GM21786 (cell line): ENCODE results near the gene BSPRY.
"Not testable (repeated sequence)": the region's sequence is repeated elsewhere in the genome, so short reads cannot be mapped to it uniquely, and the experiment has no call there.

Experiments
- ATAC-seq: cut with Tn5 transposase; IDR thresholded peaks from one replicate; pipeline ENCODE4 v1.9.1; 2021; ENCODE audit not compliant: unreplicated experiment

Gene BSPRY

DNA sequence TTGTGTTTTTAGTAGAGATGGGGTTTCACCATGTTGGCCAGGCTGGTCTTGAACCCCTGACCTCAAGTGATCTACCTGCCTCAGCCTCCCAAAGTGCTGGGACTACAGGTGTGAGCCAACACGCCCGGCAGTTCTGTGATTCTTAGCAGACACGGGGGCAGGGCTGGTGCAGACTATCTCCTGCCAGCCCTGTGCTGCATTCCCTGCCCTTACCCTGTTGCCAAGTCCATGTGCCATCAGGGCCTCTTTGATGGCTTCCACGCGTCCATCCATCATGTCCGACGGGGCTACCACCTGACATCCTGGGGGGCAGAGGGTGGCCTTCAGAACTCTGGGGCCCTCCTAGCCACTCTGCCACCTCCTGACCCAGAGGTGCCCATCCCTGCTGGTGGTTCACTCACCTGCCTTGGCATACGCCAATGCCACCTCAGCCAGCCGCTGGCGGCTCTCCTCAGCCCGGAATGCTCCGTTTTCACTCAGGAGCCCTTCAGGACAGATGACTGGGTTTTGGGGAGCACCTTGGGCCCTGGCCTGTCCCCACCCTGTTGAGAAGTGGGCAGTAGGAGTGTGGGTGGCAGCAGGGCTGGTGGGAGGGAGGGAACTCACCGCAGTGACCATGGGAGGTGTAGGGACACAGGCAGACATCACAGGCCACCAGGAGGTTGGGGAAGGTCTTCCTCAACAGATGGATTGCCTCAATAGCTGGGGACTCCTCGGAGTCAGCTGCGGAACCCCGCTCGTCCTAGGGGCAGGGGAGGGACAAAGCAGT lies 41.0 kb downstream of the BSPRY start:
- no peak for ATAC-seq

DNA sequence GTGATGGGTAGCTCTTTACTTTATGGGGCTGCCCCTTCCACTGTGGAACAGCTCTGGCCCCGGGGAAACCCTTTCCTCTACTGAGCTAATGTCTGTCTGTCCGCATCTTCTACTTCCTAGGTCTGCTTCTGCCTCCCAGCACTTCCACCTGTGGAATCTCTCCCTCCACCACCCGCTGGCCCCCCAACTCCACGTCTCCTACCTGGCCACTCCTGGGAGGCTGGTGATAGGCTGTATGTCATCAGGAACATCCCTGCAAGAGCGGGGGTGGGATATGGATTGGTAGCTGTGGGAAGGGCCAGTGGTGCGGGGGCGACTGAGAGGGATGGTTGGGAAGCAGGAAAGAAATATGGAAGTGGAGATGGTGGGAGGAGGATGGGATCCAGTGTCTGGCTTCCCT lies 42.6 kb downstream of the BSPRY start:
- no peak for ATAC-seq

DNA sequence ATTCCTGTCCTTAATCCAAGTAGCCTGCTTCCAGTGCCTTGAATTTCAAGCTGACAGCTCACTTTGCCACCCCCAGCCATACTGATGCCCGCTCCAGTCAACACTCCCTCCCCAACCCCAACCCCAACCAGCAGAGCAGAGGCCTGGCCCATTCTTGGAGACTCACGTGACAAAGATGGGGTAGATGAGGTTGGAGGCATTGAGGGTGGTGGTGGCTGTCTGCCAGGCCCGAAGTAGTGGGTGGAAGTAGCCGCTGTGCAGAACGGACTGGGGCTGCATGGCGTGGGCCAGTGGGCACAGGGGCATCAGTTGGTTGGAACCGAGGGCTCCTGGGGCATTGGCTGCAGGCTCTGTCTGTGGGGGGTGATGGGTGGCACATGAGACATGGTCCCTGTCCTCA lies 43.9 kb downstream of the BSPRY start:
- ATAC-seq: no peak

DNA sequence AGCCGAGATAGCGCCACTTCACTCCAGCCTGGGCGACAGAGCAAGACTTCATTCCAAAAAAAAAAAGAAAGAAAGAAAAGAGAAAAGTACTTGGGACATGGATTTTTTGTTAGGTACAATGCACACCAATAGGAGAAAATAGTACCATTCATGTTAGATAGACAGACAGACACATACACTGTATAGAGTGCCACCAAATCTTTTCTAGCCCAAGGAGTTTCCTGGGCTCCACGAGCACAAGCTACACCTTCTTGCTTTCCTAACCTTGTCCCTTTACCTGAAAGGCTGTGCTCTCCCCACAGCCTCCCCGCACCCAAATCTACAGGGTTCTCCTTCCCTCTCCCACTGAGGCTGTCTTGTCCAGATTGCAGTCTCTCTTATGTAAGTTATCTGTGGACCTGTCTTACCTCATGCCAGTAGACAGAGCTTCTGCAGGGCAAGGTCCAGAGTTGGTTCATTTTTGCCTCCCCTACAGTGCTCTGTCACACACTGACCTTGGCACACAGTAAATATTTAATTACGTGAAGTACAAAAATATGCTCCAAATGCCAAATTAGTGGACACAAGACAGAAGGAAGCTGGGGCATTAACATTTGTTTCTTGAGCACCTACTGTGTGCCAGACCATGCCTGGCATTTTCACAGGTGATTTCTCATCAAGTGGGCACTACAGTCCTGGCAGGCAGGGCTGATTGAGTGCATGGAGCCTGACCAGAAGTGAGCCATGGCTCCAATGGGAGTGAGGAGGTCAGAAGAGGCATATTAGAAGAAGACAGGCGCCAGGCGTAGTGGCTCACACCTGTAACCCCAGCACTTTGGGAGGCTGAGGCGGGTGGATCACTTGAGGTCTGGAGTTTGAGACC lies 45.9 kb downstream of the BSPRY start:
- ATAC-seq: no peak

DNA sequence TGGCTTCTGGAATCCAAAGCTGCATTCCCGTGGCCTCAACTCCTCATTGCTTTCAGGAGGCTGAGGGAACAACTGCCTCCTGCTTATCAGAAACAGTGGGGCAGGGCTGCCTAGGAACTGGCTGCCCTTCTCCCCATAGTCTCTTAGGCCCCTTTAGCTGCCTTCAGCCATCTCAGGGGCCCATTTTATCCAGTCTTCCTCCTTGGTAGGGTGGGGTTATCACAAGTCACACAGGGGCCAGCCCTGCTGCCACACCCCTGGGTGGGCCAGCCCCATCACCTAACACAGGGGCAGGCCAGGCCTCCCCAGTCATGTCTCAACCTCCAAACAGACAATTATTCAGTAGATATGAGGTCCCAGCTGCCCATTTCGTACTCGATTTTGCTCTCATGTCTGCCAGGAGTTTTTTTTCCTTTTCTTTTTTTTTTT lies 47.9 kb downstream of the BSPRY start:
- no peak for ATAC-seq

DNA sequence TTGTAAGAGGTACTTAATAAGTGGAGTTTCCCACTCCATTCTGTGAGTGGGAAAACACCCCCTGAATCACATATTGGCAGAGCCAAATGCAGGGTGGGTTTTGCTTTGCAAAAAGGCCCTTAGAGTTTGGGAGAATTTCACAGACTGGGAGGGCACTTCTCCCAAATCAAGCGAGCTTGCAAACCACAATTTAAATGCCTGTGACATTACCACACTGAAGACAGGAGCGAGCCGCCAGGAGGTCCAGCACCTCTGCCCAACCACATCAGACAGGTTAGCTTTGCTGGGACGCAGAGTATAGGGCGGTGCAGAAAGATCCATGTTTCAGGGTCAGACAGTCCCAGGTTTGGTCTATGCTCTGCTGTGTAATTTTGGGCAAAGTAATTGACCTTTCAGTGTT lies 49.5 kb downstream of the BSPRY start:
- no peak for ATAC-seq

DNA sequence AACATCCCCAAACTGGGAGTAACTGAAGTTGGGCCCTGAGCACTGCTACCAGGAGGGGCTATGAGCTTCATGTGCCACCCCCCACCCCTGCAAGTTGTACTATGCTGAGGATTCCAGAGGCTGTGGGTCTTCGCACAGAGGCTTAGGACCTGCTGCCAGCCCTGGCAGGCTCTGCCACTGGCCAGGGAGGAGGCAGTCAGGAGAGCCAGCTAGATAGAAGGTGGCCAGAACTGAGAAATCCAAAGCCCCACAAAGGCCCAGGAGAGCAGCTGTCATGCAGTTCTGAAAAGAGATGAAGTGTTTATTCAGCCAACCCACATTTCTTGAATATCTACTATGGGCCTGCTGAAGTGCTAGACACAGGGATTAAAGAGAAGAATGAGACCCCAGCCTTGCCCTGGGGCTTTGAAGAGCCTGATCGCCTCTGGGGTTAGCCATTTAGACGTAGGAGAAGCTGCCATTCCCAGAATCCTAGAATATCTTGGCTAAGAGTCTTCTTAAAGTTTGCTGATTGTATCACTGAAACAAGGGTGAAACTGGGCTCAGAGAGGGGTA lies 50.4 kb downstream of the BSPRY start:
- no peak for ATAC-seq

DNA sequence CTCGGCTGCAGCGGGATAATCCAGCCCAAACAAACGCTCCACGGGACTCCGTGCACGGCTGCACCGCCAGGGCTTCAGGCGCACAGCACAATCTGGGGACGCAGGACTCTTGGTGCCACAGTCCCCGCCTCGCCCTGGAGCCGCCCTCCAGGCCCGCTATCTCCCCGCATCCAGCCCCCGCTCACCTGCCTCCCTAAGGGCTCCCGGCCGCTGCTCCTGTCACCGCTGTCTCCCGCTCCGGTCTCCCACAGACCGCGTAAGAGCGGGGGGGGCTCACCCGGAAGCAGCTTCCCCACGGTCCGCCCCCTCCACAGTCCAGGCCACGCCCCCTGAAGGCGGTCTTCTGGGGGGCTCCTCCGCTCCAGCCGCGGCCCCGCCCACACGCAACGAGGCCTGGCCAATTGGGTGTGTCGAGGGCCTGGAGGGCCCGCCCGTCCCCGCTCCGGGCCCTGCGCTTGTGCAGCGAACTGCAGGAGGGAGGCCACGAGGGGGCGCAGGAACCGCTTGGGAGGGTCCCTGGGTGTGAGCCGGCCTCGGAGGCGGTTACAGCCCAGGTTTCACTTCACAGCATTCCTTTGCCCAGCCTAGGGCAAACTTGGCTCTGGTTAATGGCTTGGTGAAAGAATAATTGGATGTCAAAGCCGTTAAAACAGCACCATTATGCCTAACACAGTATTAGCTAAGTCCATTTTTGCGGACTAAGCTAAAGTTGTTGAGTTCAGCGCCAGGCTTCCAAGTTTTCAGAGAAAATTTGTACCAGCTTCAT lies 51.9 kb downstream of the BSPRY start, which contains the start of gene ALAD:
TSS of gene ALAD (minus strand) at position 258 of the 766 bp plus-strand sequence. CDS start 7,725 bp downstream, outside the sequence.
- peak; percentile 97 for ATAC-seq

DNA sequence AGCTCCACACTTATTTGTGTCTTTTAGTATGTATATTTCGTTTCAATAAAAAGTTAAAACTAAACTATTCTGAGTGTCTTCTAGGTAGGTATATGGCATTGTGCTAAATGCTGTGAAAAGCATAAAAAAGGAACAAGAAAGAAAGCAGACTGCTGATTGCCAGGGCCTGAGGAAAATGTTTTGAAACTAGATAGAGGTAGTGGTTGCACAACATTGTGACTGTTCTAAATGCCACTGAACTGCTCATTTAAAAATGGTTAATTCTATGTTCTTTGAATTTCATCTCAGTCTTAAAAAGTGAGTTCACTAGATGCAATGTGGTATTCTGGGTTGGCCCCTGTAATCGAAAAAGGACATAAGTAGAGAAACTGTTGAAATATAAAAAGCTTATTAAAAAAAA lies 54.3 kb downstream of the BSPRY start:
- no peak for ATAC-seq

DNA sequence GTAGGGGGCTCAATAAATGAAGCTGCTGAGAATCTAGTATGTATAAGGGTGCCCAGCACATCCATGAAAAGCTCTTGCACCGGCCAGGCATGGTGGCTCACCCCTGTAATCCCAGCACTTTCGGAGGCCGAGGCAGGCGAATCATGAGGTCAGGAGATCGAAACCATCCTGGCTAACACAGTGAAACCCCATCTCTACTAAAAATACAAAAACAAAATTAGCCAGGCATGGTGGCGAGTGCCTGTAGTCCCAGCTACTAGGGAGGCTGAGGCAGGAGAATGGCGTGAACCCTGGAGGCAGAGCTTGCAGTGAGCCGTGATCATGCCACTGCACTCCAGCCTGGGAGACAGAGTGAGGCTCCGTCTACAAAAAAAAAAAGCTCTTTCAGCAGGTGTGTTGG lies 57.0 kb downstream of the BSPRY start:
- not testable (repeated sequence) for ATAC-seq

DNA sequence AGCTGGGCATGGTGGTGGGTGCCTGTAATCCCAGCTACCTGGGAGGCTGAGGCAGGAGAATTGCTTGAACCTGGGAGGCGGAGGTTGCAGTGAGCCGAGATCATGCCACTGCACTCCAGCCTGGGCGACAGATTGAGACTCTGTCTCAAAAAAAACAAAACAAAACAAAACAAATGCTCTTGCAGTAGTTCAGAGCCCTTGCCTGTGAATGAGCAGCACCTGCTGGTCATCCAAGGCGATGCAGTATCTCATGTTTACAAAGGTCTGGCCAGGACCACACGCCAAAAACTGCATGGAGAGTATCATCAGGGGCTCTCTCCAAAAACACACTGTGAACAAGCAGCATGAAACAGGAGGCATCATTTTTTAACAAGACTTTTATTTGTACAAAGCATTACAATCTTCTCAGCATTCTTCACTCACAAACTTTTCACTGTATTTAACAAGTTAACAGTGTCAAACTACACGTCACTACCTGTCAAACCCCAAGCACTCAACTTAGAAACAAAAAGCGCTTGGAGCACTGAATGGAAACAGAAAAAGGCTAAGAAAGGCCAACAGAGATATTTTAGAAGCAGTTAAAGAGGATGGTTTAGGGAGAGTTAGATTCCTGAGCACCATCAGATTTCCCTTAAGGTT lies 57.7 kb downstream of the BSPRY start:
- ATAC-seq: peak; percentile 19

DNA sequence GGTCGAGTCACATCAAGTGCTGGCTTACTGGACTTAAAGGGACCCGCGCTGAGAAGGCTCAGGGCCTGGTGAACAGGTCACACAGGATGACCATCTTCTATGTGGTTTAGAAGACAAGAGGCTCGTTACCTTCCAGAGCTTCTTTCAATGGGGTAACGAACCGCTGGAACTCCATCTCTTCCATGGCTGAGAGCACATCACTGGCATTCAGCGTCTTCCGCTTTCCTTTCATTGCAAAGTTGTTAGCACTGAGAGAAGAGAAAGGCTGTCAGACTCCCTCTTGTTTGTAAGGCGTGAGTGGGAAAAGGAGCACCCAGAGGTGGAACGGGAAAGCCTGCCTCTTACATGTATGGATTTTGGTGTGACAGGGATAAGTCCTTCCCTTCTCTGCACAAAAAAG lies 60.1 kb downstream of the BSPRY start:
- ATAC-seq: no peak

DNA sequence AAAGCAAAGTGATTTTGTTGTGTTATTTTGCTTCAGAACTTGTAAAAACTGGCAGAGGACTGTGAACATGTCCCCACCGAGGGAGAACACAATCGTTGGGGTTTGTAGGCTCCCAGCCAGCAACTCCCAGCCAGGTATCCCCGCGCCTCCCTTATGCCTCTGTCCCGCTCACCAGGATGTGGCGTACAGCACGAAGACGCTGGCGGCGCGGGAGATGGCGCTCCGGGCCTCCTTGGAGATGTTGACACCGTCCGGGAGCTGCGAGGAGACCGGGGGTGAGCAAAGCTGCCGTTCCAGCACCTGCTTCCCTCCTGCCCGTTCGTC lies 60.5 kb downstream of the BSPRY start:
- no peak for ATAC-seq

DNA sequence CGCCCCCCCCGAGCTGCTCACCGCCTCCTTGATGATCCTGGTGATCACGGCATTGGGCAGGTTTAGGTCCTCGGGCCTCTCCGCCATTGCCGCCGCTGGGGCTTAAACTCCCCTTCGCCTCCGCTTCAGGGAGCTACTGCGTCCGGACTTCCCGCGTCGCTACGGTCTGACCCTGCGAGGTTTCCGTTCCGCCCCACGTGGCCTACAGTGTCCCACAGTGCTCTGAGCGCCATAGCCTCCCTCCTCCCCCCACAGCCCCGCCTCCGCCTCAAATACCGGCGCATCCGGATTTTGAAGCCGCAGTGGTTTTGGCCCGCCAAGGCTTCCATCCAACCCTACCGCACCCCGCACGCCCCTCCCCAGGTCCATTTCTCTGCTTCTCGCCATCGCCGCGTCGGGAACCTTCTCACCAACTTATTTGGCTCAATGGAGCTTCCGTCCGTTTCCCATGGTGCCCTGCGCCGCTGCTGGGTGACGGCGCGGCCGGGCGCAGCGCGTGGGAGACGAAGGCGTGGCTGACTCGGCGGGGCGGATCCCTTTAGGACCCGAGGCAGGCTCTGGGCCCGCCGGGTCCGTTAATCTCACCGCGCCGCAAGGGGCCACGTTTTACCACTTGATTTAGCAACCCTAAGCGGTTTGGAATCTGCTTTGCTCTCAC lies 61.0 kb downstream of the BSPRY start, which contains the start of the genes C9orf43 and POLE3:
TSS of gene C9orf43 (plus strand) at position 541 of the 658 bp plus-strand sequence. CDS start 2,747 bp downstream, outside the sequence.
TSS of gene POLE3 (minus strand) at position 469 of the 658 bp plus-strand sequence. CDS start at position 87, 382 bp downstream.
- ATAC-seq: peak; percentile 92

DNA sequence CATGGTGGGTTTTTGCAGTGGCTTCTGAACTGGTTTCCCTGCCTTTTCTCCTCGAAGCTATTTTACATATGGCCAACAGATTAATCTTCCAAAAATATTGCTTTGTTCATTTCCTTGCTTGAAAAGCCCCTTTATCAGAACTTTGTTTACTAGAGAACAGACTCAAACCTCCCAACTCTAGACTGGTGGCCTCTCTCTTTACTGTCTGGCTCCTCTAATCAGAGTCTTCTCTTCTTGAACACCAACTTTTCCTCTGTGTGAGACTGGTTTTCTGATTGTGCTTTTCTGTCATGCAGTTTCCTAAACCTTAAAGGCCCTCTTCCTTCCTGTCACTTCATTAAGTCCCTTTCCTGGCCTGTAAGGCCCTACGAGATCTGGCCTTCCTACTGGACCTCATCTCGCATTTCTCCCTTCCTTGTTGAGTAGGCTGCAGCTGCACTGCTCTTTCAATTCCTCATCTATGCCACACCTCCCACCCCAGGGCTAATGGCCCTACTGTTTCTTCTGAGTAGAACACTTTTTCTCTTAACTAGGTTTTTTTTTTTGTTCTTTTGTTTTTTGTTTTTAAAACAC lies 66.9 kb downstream of the BSPRY start:
- ATAC-seq: peak; percentile 99

DNA sequence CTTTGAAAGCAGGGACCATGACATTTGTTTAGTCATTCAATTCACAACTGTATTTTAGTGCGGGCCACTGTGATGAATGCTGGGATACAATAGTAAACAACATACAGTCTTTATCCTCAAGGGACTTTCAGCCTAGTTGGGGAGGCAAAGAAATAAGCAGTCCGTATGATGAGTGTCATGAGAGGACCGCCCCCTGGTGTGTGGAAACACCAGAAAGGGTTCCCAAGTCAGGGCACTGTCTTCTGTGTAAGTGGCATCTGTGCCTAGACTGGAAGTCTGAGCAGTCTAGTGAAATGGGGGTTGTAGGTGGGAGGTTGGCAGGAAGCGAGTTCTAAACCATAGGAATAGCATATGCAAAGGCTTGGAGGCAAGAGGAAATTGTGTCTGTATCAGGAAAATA lies 68.0 kb downstream of the BSPRY start:
- no peak for ATAC-seq
